HFFc6 (cell line): ENCODE results near the gene BPIFB2. TPM values are rescaled to one million over a fixed set of nuclear protein-coding genes. Genes with fewer than 3 reads are reported as not detected.

ENCODE experiments used
- DNase-seq: peaks from one replicate; pipeline ENCODE4 v3.0.0-alpha.2; 2018
- H3K27ac Mint-ChIP-seq: 2 replicates; pipeline ENCODE4 v1.8.0; 2020; ENCODE audit warnings: mild to moderate bottlenecking, mixed read lengths
- H3K27me3 Mint-ChIP-seq: 2 replicates; pipeline ENCODE4 v1.8.0; 2021; ENCODE audit warnings: mild to moderate bottlenecking, moderate library complexity, mixed read lengths; ENCODE audit not compliant: insufficient read depth
- H3K36me3 Mint-ChIP-seq: 2 replicates; pipeline ENCODE4 v1.8.0; 2021; ENCODE audit warnings: low read depth, mixed read lengths
- H3K4me1 Mint-ChIP-seq: 2 replicates; pipeline ENCODE4 v1.8.0; 2020; ENCODE audit warnings: low read depth, mixed read lengths
- H3K4me3 Mint-ChIP-seq: 2 replicates; pipeline ENCODE4 v1.8.0; 2020; ENCODE audit warnings: mild to moderate bottlenecking, moderate library complexity, mixed read lengths
- H3K9me3 Mint-ChIP-seq: 2 replicates; pipeline ENCODE4 v1.8.0; 2020; ENCODE audit warnings: mild to moderate bottlenecking, mixed read lengths
- CTCF ChIP-seq: fragments of 200-600 bp; sonication (generic); IDR thresholded peaks from 2 replicates; pipeline ENCODE4 v1.5.0; 2021; ENCODE audit warnings: antibody characterized with exemption, mild to moderate bottlenecking
- total RNA-seq, 6 experiments: library from RNA; stranded (reverse); fragmentation: NEBNext Ultra II Directional; extraction: Animal tissue kit (Norgen Biotek cat#: 25700); gene quantifications; 2 replicates in 1 of 6; 3 replicates in 5 of 6; pipeline ENCODE4 v1.2.3, GENCODE V29; 2021

The BPIFB2 gene
- total RNA-seq, 6 experiments from 2014 or later: not detected

- no peak for DNase-seq
- Mint-ChIP-seq H3K27ac (no peak overlapping the region), H3K36me3 (no peaks in the 10 kb centered on the region), H3K4me1 (no peaks in the 10 kb centered on the region), H3K4me3 (no peak overlapping the region), H3K9me3 (no peaks in the 10 kb centered on the region), H3K27me3 (peaks cover 11% of the 10 kb centered on the region)
- TF ChIP-seq CTCF: no peak
Measured at GRCh38 chr20:33026779-33027759, 19.6 kb downstream of the BPIFB2 start.

GRCh38 chr20:33027769-33028751 is 20.6 kb downstream of the BPIFB2 start:
- TF ChIP-seq CTCF: no peak
- no peaks in the 10 kb centered on the region for H3K36me3 Mint-ChIP-seq
- H3K9me3 Mint-ChIP-seq: no peaks in the 10 kb centered on the region

GRCh38 chr20:33028875-33029274 is 21.4 kb downstream of the BPIFB2 start:
- no peak for DNase-seq
- no peak for TF ChIP-seq CTCF
- Mint-ChIP-seq H3K27me3 (peaks cover 19% of the 10 kb centered on the region; the same call in 1 of the 2 replicates), H3K4me1 (no peaks in the 10 kb centered on the region), H3K27ac (no peak overlapping the region), H3K36me3 (no peaks in the 10 kb centered on the region), H3K4me3 (no peak overlapping the region), H3K9me3 (no peaks in the 10 kb centered on the region)

More at GRCh38 chr20:33027769-33028751, 20.6 kb downstream of the BPIFB2 start:
- H3K27me3 Mint-ChIP-seq: peaks cover 15% of the 10 kb centered on the region; the same call in 1 of the 2 replicates
- no peaks in the 10 kb centered on the region for H3K4me1 Mint-ChIP-seq
- no peak overlapping the region for H3K27ac Mint-ChIP-seq
- no peak overlapping the region for H3K4me3 Mint-ChIP-seq
- DNase-seq: no peak

- no peaks in the 10 kb centered on the region for H3K36me3 Mint-ChIP-seq
- no peak for TF ChIP-seq CTCF
- H3K4me1 Mint-ChIP-seq: no peaks in the 10 kb centered on the region
- H3K27me3 Mint-ChIP-seq: peaks cover 23% of the 10 kb centered on the region; the same call in 1 of the 2 replicates
- H3K27ac Mint-ChIP-seq: no peak overlapping the region
- no peaks in the 10 kb centered on the region for H3K9me3 Mint-ChIP-seq
- DNase-seq: no peak
- no peak overlapping the region for H3K4me3 Mint-ChIP-seq
Measured at GRCh38 chr20:33030076-33030475, 22.6 kb downstream of the BPIFB2 start.

- Mint-ChIP-seq H3K36me3 (no peaks in the 10 kb centered on the region), H3K4me3 (no peak overlapping the region), H3K27me3 (peaks cover 27% of the 10 kb centered on the region), H3K27ac (no peak overlapping the region), H3K4me1 (no peaks in the 10 kb centered on the region), H3K9me3 (no peaks in the 10 kb centered on the region)
- no peak for TF ChIP-seq CTCF
- no peak for DNase-seq
Measured at GRCh38 chr20:33030569-33030968, 23.1 kb downstream of the BPIFB2 start.
